Gastrocnemius medialis (tissue), 4 donors: ENCODE measurements around the gene UTP14A.

Source experiments
- CTCF ChIP-seq, 5 experiments: fragments of 450-650 bp in 3 of 5; fragments of 200-600 bp in 2 of 5; sonication (generic) in 2 of 5; IDR thresholded peaks in 4 of 5; conservative IDR thresholded peaks in 1 of 5; 1 replicate in 4 of 5; 2 replicates in 1 of 5; pipeline ENCODE4 v1.5.1; 2016 to 2019; ENCODE audit warnings: antibody characterized with exemption in 5 of 5, mild to moderate bottlenecking in 3 of 5, moderate library complexity in 3 of 5
- POLR2A ChIP-seq, 2 donors: fragments of 450-650 bp; IDR thresholded peaks; one replicate each; pipeline ENCODE4 v1.6.1; 2017; ENCODE audit warnings: antibody characterized with exemption in 2 of 2, mild to moderate bottlenecking in 2 of 2, moderate library complexity in 2 of 2

- no peak for TF ChIP-seq CTCF (IDR thresholded peaks at IDR 0.05 in 4 of 5, conservative IDR thresholded peaks at IDR 0.05 in 1 of 5)
- peak; percentile 48 to 52 for TF ChIP-seq POLR2A (IDR thresholded peaks at IDR 0.05)
Observed at GRCh38 chrX:129931411-129932015, 25.5 kb downstream of the UTP14A start.
